GM19467 (cell line): Measurements from ENCODE around the gene ZNF793.
A peak's percentile ranks its signal among the peaks of the same experiment; 100 is the strongest.

Source experiments
- ATAC-seq: cut with Tn5 transposase; IDR thresholded peaks from one replicate; pipeline ENCODE4 v1.9.1; 2021; ENCODE audit warnings: mild to moderate bottlenecking, moderate library complexity; ENCODE audit not compliant: unreplicated experiment

ZNF793 gene

DNA sequence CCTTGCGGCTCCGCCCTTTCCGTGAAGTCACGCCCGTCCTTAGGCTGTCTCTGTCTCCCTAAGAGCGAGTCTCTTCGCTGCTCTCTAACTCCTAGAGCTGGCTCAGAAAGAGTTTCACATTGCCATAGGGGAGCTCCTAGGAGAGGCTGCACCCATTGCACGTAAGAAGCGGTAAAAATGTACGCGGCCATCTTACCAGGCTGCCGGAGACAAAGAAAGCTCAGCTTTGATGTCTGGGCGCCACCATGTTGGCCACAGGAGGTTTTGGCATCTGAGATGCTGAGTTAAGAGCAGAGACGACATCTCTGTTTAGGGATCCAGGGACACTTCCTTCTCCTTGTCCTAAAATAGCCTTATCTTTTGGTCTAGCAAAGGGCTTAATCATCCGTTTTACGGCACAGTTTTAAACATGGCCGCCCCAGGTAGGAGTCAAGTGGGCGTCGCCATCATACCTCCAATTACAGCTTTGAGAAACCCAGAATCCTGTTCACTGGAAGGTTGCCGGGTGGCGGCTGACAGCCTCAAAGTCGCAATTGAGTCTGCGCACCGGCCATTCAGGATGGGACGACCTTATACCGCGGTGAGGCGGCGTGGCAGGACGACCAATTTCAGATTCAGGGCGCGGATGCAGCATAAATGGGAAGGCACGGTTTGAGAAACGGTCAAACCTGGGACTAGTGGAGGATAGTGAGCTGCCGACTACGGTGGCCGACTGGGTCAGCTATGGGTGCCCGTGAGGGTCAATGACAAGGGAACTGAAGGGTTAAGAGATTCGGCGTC is at the start of gene ZNF793:
ZNF793 (plus strand) TSS at position 553 of the 780 bp plus-strand sequence. CDS start 16,501 bp downstream, outside the sequence.
- ATAC-seq: no peak

GRCh38 chr19:37466277-37466797 is 40.4 kb upstream of the ZNF793 start:
- ATAC-seq: no peak

GRCh38 chr19:37466798-37467607 is 39.7 kb upstream of the ZNF793 start, which contains the start of gene ZNF569:
ZNF569 (minus strand) TSS chr19:37467444; CDS start chr19:37444921, 22,523 bp downstream.
- ATAC-seq: peak; percentile 55

- no peak for ATAC-seq
These were observed 39.1 kb upstream of the ZNF793 start for GRCh38 chr19:37467608-37468090.

- ATAC-seq: peak; percentile 53
These were observed 37.6 kb upstream of the ZNF793 start, which contains the start of gene ZNF570 for GRCh38 chr19:37468961-37469777. ZNF570 (plus strand) TSS chr19:37469356; CDS start chr19:37470355, 999 bp downstream.

GRCh38 chr19:37470216-37470615 is 36.5 kb upstream of the ZNF793 start:
- ATAC-seq: no peak

GRCh38 chr19:37472165-37472564 is 34.6 kb upstream of the ZNF793 start:
- no peak for ATAC-seq

DNA sequence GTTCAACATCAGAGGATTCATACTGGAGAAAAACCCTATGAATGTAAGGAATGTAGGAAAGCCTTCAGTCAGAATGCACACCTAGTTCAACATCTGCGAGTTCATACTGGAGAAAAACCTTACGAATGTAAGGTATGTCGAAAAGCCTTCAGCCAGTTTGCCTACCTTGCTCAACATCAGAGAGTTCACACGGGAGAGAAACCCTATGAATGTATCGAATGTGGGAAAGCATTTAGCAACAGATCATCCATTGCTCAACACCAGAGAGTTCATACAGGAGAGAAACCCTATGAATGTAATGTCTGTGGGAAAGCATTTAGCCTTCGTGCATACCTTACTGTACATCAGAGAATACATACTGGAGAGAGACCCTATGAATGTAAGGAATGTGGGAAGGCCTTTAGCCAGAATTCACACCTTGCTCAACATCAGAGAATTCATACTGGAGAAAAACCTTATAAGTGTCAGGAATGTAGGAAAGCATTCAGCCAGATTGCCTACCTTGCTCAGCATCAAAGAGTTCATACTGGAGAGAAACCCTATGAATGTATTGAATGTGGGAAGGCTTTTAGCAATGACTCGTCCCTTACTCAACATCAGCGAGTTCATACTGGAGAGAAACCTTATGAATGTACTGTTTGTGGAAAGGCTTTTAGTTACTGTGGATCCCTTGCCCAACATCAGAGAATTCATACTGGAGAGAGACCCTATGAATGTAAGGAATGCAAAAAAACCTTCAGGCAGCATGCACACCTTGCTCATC is 22.2 kb upstream of the ZNF793 start:
- ATAC-seq: no peak

- no peak for ATAC-seq
These were observed 14.5 kb upstream of the ZNF793 start for GRCh38 chr19:37492213-37492612.

DNA sequence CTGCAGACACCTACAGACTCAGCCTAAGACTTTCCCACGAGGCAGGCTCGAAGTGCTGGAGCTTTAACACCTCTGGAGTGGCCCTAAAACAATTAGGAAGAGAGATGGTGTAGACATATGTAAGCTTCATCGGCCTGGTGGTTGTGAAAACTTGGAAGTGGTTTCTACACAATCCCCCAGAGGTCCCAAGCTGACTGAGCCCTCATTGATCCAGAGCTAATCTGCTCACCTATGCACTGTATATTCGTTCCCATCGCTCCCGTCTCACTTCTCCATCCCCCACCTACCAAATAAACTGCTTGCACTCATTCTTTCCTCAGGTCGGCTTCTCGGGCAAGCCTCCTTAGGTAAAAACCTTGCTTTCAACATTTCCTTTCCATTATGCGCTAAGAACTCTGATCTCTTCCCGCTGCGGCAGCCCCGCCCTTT is 767 bp upstream of the ZNF793 start:
- no peak for ATAC-seq

DNA sequence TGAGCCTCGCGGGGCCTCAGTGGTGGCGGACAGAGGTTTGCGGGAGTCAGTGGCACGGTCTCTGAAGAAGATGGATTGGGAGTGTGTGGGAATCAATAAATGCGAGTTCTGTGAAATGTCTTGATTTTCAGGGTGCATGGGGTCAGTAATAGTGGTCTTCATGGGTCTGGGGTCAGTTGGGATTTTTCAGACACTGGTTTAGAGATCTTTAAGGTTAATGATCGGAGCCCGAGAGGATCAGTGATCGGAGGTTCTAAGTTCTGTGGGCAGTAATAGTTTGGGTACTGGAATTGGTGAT is 377 bp downstream of the ZNF793 start:
- ATAC-seq: no peak

DNA sequence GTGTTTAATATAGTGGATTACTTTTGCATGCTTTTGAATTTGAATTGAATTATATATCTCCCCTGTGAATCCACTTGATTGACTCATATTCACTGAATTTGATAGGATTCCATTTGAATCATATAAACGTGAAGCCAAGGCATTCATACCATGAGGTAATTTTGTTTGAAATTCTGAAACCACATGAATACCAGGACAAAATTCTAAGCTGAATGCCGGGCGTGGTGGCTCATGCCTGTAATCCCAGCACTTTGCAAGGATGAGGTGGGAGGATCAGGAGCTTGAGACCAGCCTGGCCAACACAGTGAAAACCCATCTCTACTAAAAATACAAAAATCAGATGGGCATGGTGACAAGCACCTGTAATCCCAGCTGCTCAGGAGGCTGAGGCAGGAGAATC is 4.4 kb downstream of the ZNF793 start:
- ATAC-seq: no peak

DNA sequence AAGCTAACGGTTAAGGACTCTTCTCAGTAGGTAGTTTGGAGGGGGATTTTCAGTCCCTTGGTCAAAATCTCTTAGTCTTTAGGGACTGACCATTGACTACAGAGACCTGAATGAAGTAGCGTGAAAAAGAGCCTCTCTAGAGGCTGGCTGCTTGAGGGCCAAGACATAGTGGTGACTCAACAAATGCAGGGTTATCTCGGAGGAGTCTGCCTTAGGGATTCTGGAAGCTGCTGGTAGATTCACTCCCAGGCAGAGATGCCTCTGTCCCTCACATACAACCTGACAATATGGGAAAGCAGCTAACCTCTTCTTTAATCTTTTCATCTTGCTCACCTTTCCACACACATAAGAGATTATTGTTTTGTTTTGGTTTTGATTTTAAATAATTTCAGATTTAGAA is 5.1 kb downstream of the ZNF793 start:
- ATAC-seq: no peak

DNA sequence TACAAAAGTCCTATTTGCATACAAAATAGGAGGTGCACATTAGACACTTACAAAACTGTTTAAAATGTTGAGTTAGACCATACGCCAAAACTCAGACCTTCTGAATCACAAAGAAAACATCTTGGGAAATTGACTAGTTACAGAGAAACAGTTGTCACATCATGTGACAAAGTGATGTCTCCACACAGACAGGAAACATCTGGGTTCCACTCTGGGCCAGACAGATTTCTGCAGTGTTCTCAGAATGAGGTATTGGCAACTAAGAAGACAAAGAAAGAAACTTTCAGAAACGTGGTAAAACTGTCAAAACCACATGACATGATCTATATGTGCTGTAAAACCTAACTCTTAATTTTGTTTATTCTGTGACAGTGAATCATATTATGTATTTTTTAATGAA is 6.7 kb downstream of the ZNF793 start:
- ATAC-seq: no peak

DNA sequence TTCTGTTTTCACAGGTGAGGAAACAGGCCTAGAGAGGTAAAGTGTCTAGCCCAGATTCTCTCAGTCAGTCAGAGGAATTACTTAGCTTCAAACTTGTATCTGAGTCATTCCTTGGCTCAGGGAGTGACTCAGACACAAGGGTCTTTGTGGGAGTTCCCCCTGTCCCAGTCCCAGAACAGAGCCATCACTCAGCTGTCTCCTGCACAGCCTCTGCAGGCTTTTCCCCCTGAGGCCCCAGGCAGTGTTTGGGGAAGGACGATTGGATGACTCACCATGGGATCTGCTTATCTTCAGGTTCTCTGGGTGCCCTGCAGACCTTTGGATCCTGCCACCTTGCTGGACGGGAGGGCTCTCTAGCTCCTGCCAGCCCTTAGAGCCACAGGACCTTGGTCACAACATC is 13.2 kb downstream of the ZNF793 start:
- no peak for ATAC-seq

DNA sequence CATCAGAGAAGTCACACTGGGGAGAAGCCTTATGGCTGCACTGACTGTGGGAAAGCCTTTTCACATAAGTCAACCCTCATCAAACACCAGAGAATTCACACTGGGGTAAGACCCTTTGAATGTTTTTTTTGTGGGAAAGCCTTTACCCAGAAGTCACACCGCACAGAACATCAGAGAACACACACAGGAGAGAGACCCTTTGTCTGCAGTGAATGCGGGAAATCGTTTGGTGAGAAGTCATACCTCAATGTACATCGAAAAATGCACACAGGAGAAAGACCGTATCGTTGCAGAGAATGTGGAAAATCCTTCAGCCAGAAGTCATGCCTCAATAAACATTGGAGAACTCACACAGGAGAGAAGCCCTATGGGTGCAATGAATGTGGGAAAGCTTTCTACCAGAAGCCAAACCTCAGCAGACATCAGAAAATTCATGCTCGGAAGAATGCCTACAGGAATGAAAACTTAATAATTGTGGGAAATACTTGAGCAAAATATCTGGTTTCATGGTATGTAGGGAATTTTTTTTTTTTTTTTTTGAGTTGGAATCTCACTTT is 30.7 kb downstream of the ZNF793 start:
- ATAC-seq: no peak

DNA sequence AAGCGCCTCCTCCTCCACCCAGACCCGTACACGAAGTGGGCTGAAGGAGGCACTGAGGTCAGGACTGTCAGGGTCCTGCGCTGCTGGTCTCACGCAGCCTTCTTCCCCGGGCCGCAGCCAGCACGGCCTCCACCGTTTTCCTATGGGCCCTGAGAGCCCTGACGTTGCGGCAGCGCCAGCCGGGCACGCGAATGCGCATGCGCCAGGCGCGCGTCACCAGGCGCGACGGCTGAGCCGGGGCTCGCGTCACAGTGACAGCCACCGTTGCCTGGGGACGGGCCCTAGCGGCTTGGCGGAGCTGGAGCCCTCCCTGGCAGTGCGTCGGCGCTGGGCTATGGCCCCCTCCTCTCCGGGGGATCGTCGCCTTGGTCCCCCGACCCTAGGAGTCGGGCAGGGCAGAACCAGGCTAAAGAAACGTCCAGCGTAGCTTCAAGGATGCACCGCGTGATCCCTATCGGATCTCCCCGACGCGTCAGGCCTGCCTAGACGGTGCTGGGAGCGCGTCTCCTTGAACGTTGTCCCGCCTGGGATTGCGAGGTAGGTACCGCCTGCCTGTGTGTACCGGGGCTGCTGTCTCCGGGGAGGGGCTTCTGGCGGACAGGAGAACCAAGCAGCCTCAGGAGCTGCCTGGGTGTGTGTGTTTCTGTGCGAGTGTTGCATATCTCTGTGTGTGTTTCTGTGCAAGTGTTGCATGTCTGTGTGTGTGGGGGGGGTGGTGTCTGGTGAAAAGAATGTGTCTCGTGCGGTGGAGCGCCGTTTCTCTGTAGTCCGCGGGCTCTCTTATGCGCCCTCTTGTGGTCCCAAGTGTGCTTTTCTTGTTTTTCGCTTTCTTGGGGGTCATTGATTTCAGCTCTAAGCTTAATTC is 44.6 kb downstream of the ZNF793 start:
- no peak for ATAC-seq

DNA sequence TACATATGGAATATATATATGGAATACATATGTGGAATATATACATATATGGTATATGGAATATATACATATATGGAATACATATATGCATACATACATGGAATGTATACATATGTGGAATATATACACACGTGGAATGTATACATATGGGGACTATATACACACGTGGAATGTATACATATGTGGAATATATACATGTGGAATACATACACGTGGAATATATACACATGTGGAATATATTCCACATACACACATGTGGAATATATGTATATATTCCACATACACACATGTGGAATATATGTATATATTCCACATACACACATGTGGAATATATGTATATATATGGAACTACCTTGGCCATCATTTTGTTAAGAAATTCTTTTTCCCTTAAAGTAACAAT is 56.8 kb downstream of the ZNF793 start:
- ATAC-seq: no peak
